ENCODE data around the gene CRYGC.

- TF ChIP-seq, protein P1, sequence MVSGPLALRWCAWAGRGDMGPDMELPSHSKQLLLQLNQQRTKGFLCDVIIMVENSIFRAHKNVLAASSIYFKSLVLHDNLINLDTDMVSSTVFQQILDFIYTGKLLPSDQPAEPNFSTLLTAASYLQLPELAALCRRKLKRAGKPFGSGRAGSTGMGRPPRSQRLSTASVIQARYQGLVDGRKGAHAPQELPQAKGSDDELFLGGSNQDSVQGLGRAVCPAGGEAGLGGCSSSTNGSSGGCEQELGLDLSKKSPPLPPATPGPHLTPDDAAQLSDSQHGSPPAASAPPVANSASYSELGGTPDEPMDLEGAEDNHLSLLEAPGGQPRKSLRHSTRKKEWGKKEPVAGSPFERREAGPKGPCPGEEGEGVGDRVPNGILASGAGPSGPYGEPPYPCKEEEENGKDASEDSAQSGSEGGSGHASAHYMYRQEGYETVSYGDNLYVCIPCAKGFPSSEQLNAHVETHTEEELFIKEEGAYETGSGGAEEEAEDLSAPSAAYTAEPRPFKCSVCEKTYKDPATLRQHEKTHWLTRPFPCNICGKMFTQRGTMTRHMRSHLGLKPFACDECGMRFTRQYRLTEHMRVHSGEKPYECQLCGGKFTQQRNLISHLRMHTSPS (CRISPR knock-in tag; IDR thresholded peaks at IDR 0.05; ENCODE audit: low read depth): no peak
- TF ChIP-seq MAFK (conservative IDR thresholded peaks at IDR 0.05 in 1 of 2, IDR thresholded peaks at IDR 0.05 in 1 of 2; ENCODE audit: low read length in 2 of 2) (no peak), POLR2A (IDR thresholded peaks at IDR 0.05; ENCODE audit: insufficient read depth in 1 of 2, low read depth in 2 of 2, low read length in 2 of 2) (no peak), ZNF362 (CRISPR knock-in tag; IDR thresholded peaks at IDR 0.05; ENCODE audit: borderline replicate concordance) (no peak), ZSCAN5A (CRISPR knock-in tag; IDR thresholded peaks at IDR 0.05; ENCODE audit: borderline replicate concordance) (no peak), KAT7 (CRISPR knock-in tag; IDR thresholded peaks at IDR 0.05; ENCODE audit: borderline replicate concordance) (no peak), EZH2 (conservative IDR thresholded peaks at IDR 0.05; ENCODE audit: low read depth, low read length) (no peak), FOSL1 (CRISPR knock-in tag; IDR thresholded peaks at IDR 0.05; ENCODE audit: borderline replicate concordance) (no peak), ATF6 (CRISPR knock-in tag; conservative IDR thresholded peaks at IDR 0.05) (no peak), SMARCE1 (IDR thresholded peaks at IDR 0.05; ENCODE audit: borderline replicate concordance) (no peak), CEBPZ (IDR thresholded peaks at IDR 0.05; ENCODE audit: low read length) (no peak), ZNF296 (CRISPR knock-in tag; conservative IDR thresholded peaks at IDR 0.05) (no peak), CTCF (CRISPR knock-in tag; IDR thresholded peaks at IDR 0.05) (no peak), TBL1XR1 (IDR thresholded peaks at IDR 0.05; ENCODE audit: borderline replicate concordance, low read length, partially characterized antibody) (no peak)
Measured at GRCh38 chr2:208118918-208119317, 10.7 kb downstream of the CRYGC start.

Measured in HepG2 (cell line).